ENCODE data around the gene FOXJ2. TPM values are rescaled to one million over a fixed set of nuclear protein-coding genes. Genes with fewer than 3 reads are reported as not detected.
"Not testable (repeated sequence)": the region's sequence is repeated elsewhere in the genome, so short reads cannot be mapped to it uniquely, and the experiment has no call there.

The FOXJ2 gene
- 10 to 100 TPM; 18.3 to 28.1 (median 25.0) TPM for total RNA-seq

GRCh38 chr12:8032242-8033152 lies at the start of gene FOXJ2:
Gene FOXJ2 (plus strand): TSS chr12:8032716. CDS start chr12:8039833, 7,117 bp downstream.
- Histone ChIP-seq H3K36me3 (no peaks in the 10 kb centered on the region), H3K4me1 (peaks cover 57% of the 10 kb centered on the region), H3K4me3 (peak within 1 kb of the TSS; percentile 94), H3K27me3 (no peaks in the 10 kb centered on the region), H3K27ac (peak within 1 kb of the TSS; percentile 96), H3K9me3 (no peaks in the 10 kb centered on the region)
- TF ChIP-seq POLR2A (IDR thresholded peaks at IDR 0.05) (peak in 1 of 2 donors; percentile 64), CTCF (IDR thresholded peaks at IDR 0.05) (no peak), POLR2AphosphoS5 (IDR thresholded peaks at IDR 0.05) (peak in 1 of 3 donors; percentile 31), EP300 (IDR thresholded peaks at IDR 0.05) (no peak)
- DNase-seq (ENCODE audit: low spot score in 2 of 2): peak; percentile 85
- WGBS: 0% methylated on average over 15 of the region's 93 CpGs

- H3K4me1 ChIP-seq; H3K9me3 ChIP-seq; H3K27ac ChIP-seq; H3K27me3 ChIP-seq; DNase-seq (ENCODE audit: low spot score in 2 of 2); H3K36me3 ChIP-seq; H3K4me3 ChIP-seq: not testable (repeated sequence)
- 92% methylated on average over 11 of the region's 11 CpGs for WGBS
Observed at GRCh38 chr12:7983019-7983418, 49.5 kb upstream of the FOXJ2 start.

- H3K27ac ChIP-seq; H3K9me3 ChIP-seq; H3K27me3 ChIP-seq; H3K4me3 ChIP-seq; H3K4me1 ChIP-seq; H3K36me3 ChIP-seq; DNase-seq (ENCODE audit: low spot score in 2 of 2): not testable (repeated sequence)
- 93% methylated on average over 1 of the region's 1 CpG for WGBS
Observed at GRCh38 chr12:7983460-7983859, 49.1 kb upstream of the FOXJ2 start.

- Histone ChIP-seq H3K4me1 (no peaks in the 10 kb centered on the region), H3K9me3 (no peaks in the 10 kb centered on the region), H3K4me3 (no peak overlapping the region), H3K36me3 (no peaks in the 10 kb centered on the region), H3K27me3 (no peaks in the 10 kb centered on the region), H3K27ac (no peak overlapping the region)
- DNase-seq (ENCODE audit: low spot score in 2 of 2): no peak
- TF ChIP-seq POLR2A (IDR thresholded peaks at IDR 0.05): no peak
- TF ChIP-seq CTCF (IDR thresholded peaks at IDR 0.05): no peak
- no peak for TF ChIP-seq POLR2AphosphoS5 (IDR thresholded peaks at IDR 0.05)
- no peak for TF ChIP-seq EP300 (IDR thresholded peaks at IDR 0.05)
- WGBS: 87% methylated on average over 5 of the region's 5 CpGs
Observed at GRCh38 chr12:7984900-7985299, 47.6 kb upstream of the FOXJ2 start.

- Histone ChIP-seq H3K4me1 (no peaks in the 10 kb centered on the region), H3K27me3 (no peaks in the 10 kb centered on the region), H3K4me3 (no peak overlapping the region), H3K36me3 (no peaks in the 10 kb centered on the region), H3K9me3 (no peaks in the 10 kb centered on the region), H3K27ac (no peak overlapping the region)
- TF ChIP-seq POLR2A (IDR thresholded peaks at IDR 0.05) (no peak), EP300 (IDR thresholded peaks at IDR 0.05) (no peak), CTCF (IDR thresholded peaks at IDR 0.05) (no peak), POLR2AphosphoS5 (IDR thresholded peaks at IDR 0.05) (no peak)
- 86% methylated on average over 7 of the region's 7 CpGs for WGBS
- DNase-seq (ENCODE audit: low spot score in 2 of 2): no peak
Observed at GRCh38 chr12:7985802-7986418, 46.6 kb upstream of the FOXJ2 start.

- H3K36me3 ChIP-seq: no peaks in the 10 kb centered on the region
- WGBS: 69% methylated on average over 6 of the region's 6 CpGs
- no peak overlapping the region for H3K4me3 ChIP-seq
- peaks cover 6% of the 10 kb centered on the region for H3K4me1 ChIP-seq
- TF ChIP-seq POLR2A (IDR thresholded peaks at IDR 0.05): no peak
- TF ChIP-seq POLR2AphosphoS5 (IDR thresholded peaks at IDR 0.05): peak in 1 of 3 donors; percentile 9
- H3K9me3 ChIP-seq: no peaks in the 10 kb centered on the region
- H3K27me3 ChIP-seq: no peaks in the 10 kb centered on the region
- no peak overlapping the region for H3K27ac ChIP-seq
- DNase-seq (ENCODE audit: low spot score in 2 of 2): peak in 1 of 2 donors; percentile 56
Observed at GRCh38 chr12:7989827-7990491, 42.6 kb upstream of the FOXJ2 start.
